ENCODE data around the gene CD247. TPM values are rescaled to one million over a fixed set of nuclear protein-coding genes. Genes with fewer than 3 reads are reported as not detected.

The CD247 gene
- total RNA-seq, 4 donors from 2014 or later, result 2.0 to 4.7 (median 2.6) TPM

DNA sequence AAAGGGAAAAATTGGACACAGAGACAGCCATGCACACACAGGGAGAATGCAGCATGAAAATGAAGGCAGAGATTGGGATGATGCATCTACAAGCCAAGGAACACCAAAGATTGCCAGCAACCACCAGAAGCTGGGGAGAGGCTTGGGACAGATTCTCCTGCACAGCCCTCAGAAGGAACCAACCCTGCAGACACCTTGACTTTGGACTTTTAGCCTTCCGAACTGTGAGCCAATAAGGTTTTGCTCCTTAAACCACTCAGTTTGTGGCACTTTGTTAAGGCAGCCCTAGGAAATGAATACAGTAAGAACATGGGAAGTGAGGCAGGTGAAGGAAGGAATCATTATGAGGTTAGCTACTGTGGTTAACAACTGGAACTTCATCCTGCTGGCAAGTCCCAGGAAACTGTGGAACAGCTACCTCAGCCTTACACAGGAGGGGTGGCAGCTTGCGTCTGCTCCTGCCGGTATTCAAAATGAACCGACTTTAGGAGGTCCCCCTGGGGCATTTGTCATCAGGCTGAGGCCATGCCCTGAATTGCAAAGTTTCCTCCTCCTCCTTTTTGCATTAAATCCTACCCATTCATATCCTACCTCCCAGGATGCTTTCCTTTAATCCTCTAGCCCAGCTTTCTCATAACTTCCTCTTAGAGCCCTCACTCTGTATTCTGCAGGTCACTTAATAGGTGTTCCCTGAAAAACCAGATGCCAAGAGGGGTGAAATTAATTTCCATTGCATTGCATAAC lies 15.4 kb downstream of the CD247 start:
- DNase-seq (ENCODE audit: low spot score), result no peak
- TF ChIP-seq CTCF (IDR thresholded peaks at IDR 0.05), result no peak
- no peak for ATAC-seq (ENCODE audit: low FRiP score)

- no peak for TF ChIP-seq CTCF (IDR thresholded peaks at IDR 0.05)
- DNase-seq (ENCODE audit: low spot score) (no peak), ATAC-seq (ENCODE audit: low FRiP score) (no peak)
These were observed 16.2 kb downstream of the CD247 start for GRCh38 chr1:167502192-167502551.

- TF ChIP-seq CTCF (IDR thresholded peaks at IDR 0.05), result no peak
- DNase-seq (ENCODE audit: low spot score), result no peak
- ATAC-seq (ENCODE audit: low FRiP score), result no peak
These were observed 16.7 kb downstream of the CD247 start for GRCh38 chr1:167501515-167502191.

- no peak for DNase-seq (ENCODE audit: low spot score)
- TF ChIP-seq CTCF (IDR thresholded peaks at IDR 0.05), result no peak
- no peak for ATAC-seq (ENCODE audit: low FRiP score)
These were observed 18.0 kb downstream of the CD247 start for GRCh38 chr1:167500283-167500860.

- no peak for TF ChIP-seq CTCF (IDR thresholded peaks at IDR 0.05)
- no peak for DNase-seq (ENCODE audit: low spot score)
- no peak for ATAC-seq (ENCODE audit: low FRiP score)
These were observed 18.6 kb downstream of the CD247 start for GRCh38 chr1:167499664-167500101.

DNA sequence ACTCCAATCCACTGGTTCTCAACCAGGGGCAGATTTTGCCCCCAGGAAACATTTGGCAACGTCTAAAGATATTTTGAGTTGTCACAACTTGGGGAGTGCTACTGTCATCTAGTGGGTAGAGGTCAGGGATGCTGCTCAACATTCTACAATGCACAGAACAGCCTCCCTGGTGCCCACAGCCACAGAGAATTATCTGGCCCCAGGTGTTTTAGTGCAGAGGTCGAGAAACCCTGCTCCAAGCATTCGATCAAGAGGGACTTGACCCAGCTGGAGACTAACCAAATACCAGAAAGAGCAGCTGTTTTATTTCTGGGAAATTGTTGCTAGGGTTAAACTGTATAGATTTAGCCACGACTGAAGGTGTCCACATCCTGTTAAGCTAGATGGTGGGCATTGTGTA lies 19.2 kb downstream of the CD247 start:
- DNase-seq (ENCODE audit: low spot score), result no peak
- no peak for TF ChIP-seq CTCF (IDR thresholded peaks at IDR 0.05)
- no peak for ATAC-seq (ENCODE audit: low FRiP score)
